ENCODE data around the gene DYNLT5. TPM values are rescaled to one million over a fixed set of nuclear protein-coding genes. Genes with fewer than 3 reads are reported as not detected.

The DYNLT5 gene
- total RNA-seq, 1 experiment from 2014 or later: 0.83 TPM

- no peaks in the 10 kb centered on the region for H3K9me3 Mint-ChIP-seq
- no peak overlapping the region for H3K4ac ChIP-seq (ENCODE audit: low read depth, low read length)
- H2BK12ac ChIP-seq (ENCODE audit: insufficient read length, low read depth, low read length): no peak overlapping the region
- H2BK5ac ChIP-seq (ENCODE audit: insufficient read length, low read length): no peak overlapping the region
- H3K4me2 ChIP-seq (ENCODE audit: insufficient read depth, insufficient read length, low read length): no peak overlapping the region
- no peak overlapping the region for H2AK5ac ChIP-seq (ENCODE audit: insufficient read length, low read length)
- H3K36me3 Mint-ChIP-seq (ENCODE audit: insufficient read depth in 1 of 3, low read depth in 3 of 3): no peaks in the 10 kb centered on the region
- no peak overlapping the region for H4K8ac ChIP-seq (replicated peaks; ENCODE audit: insufficient read length, low read depth, low read length)
- H2AFZ ChIP-seq (ENCODE audit: low read length): no peak overlapping the region
- H4K20me1 ChIP-seq (ENCODE audit: control insufficient read depth, insufficient read depth, insufficient read length): no peaks in the 10 kb centered on the region
- H3K4me1 Mint-ChIP-seq: peaks cover 5 to 11% of the 10 kb centered on the region in 2 experiments
- no peak for DNase-seq
- H3K27me3 Mint-ChIP-seq (ENCODE audit: low read depth): no peaks in the 10 kb centered on the region
- H3K27me3 ChIP-seq (ENCODE audit: insufficient read depth, low read length): no peaks in the 10 kb centered on the region
- no peak overlapping the region for H4K5ac ChIP-seq (ENCODE audit: insufficient read length, low read depth, low read length)
- no peak overlapping the region for H3K9ac ChIP-seq (ENCODE audit: extremely low read depth, insufficient read length, low read length)
- H3K56ac ChIP-seq (ENCODE audit: insufficient read length, low read depth, low read length): no peak overlapping the region
- H3K23ac ChIP-seq (ENCODE audit: insufficient read length, low read depth, low read length): no peak overlapping the region
- no peak overlapping the region for H3K14ac ChIP-seq (ENCODE audit: insufficient read depth, low read length)
- H4K91ac ChIP-seq (ENCODE audit: insufficient read length, low read depth, low read length): no peak overlapping the region
- no peak overlapping the region for H3K27ac ChIP-seq (ENCODE audit: insufficient read length, low read depth, low read length)
- no peaks in the 10 kb centered on the region for H3K9me3 ChIP-seq (ENCODE audit: control insufficient read depth, low read depth, low read length)
- H3K18ac ChIP-seq (ENCODE audit: insufficient read length, low read depth, low read length): no peak overlapping the region
- H2BK15ac ChIP-seq (ENCODE audit: low read depth, low read length): no peak overlapping the region
- H3K4me3 Mint-ChIP-seq: no peak overlapping the region
- H3K23me2 ChIP-seq (ENCODE audit: insufficient read length, low read depth, low read length, poor library complexity, severe bottlenecking): no peaks in the 10 kb centered on the region
- no peaks in the 10 kb centered on the region for H3K79me2 ChIP-seq (ENCODE audit: insufficient read depth, low read length)
- WGBS (ENCODE audit: extremely low coverage, insufficient read length, low lambda C conversion rate): no CpG with 5 or more reads among the region's 4 CpGs
- H3K79me1 ChIP-seq (ENCODE audit: insufficient read depth, low read depth, low read length, poor library complexity, severe bottlenecking): no peaks in the 10 kb centered on the region
- H3K4me1 ChIP-seq (ENCODE audit: insufficient read depth, low read length): no peaks in the 10 kb centered on the region
- no peak overlapping the region for H2BK120ac ChIP-seq (ENCODE audit: low read depth, low read length, poor library complexity, severe bottlenecking)
- TF ChIP-seq CTCF (conservative IDR thresholded peaks at IDR 0.05): no peak
- H3K27ac Mint-ChIP-seq: no peak overlapping the region
- H2BK20ac ChIP-seq (ENCODE audit: low read depth, low read length, poor library complexity, severe bottlenecking): no peak overlapping the region
- H3T11ph ChIP-seq (ENCODE audit: low read length): no peak overlapping the region
Observed at GRCh38 chr1:66770694-66771093, 18.4 kb downstream of the DYNLT5 start.
